A673 (cell line): Measurements from ENCODE around the gene IL6R. TPM values are rescaled to one million over a fixed set of nuclear protein-coding genes. Genes with fewer than 3 reads are reported as not detected.

Experiments used
- BruUV-seq: library from RNA; stranded (reverse); fragments of 400-500 nt; replicated peaks from 2 replicates; lab custom pipeline; 2021; lab: Mats Ljungman, UMichigan
- CTCF ChIA-PET: fragments of 300-600 bp; sonication (Branson Sonifier 250); formaldehyde crosslinking; loops from one replicate; lab custom pipeline; 2022; ENCODE audit warnings: antibody characterized with exemption; lab: Charles Lee
- POLR2A ChIA-PET: fragments of 300-600 bp; sonication (Branson Sonifier 250); formaldehyde crosslinking; loops from one replicate; lab custom pipeline; 2022; ENCODE audit warnings: antibody characterized with exemption; ENCODE audit not compliant: low non-redundant PET; lab: Charles Lee
- DNase-seq: peaks from one replicate; pipeline ENCODE4 v3.0.0-alpha.2; 2015; ENCODE audit warnings: low spot score
- H3K27ac ChIP-seq: fragments of 200-600 bp; sonication (generic); 2 replicates; pipeline ENCODE4 v1.5.1; 2016; ENCODE audit warnings: mixed run types, low read depth, mild to moderate bottlenecking, mixed read lengths, antibody characterized with exemption, low read length; ENCODE audit not compliant: poor library complexity, severe bottlenecking
- H3K27me3 ChIP-seq: fragments of 200-600 bp; sonication (generic); replicated peaks from 2 replicates; pipeline ENCODE4 v1.6.1; 2017; ENCODE audit warnings: mixed run types, low read depth, mild to moderate bottlenecking, mixed read lengths, antibody characterized with exemption, low read length; ENCODE audit not compliant: insufficient read depth, poor library complexity
- H3K36me3 ChIP-seq: fragments of 200-600 bp; sonication (generic); 2 replicates; pipeline ENCODE4 v1.6.1; 2016; ENCODE audit warnings: mixed run types, mild to moderate bottlenecking, mixed read lengths, antibody characterized with exemption, low read length; ENCODE audit not compliant: insufficient read depth, poor library complexity, severe bottlenecking
- H3K4me1 ChIP-seq: fragments of 200-600 bp; sonication (generic); 2 replicates; pipeline ENCODE4 v1.6.1; 2017; ENCODE audit warnings: mixed run types, mild to moderate bottlenecking, mixed read lengths, antibody characterized with exemption, low read length; ENCODE audit not compliant: insufficient read depth, poor library complexity, severe bottlenecking
- H3K4me3 ChIP-seq: fragments of 200-600 bp; sonication (generic); 2 replicates; pipeline ENCODE4 v1.5.1; 2016; ENCODE audit warnings: low read depth, mixed run types, mild to moderate bottlenecking, mixed read lengths, low read length; ENCODE audit not compliant: poor library complexity, severe bottlenecking
- H3K9me3 ChIP-seq: fragments of 200-600 bp; sonication (generic); 2 replicates; pipeline ENCODE4 v1.6.1; 2016; ENCODE audit warnings: mixed run types, low read depth, mild to moderate bottlenecking, mixed read lengths, antibody characterized with exemption, low read length; ENCODE audit not compliant: poor library complexity, severe bottlenecking
- CTCF ChIP-seq: fragments of 300-800, 200-600 bp; sonication (generic); conservative IDR thresholded peaks from 2 replicates; pipeline ENCODE4 v1.5.1; 2017; ENCODE audit warnings: low read depth, mild to moderate bottlenecking, antibody characterized with exemption, low read length, moderate library complexity, mixed read lengths
- EZH2 ChIP-seq: fragments of 200-600 bp; sonication (generic); IDR thresholded peaks from 2 replicates; pipeline ENCODE4 v1.6.1; 2017; ENCODE audit warnings: borderline replicate concordance, low read depth, mild to moderate bottlenecking, mixed read lengths, antibody characterized with exemption, low read length; ENCODE audit not compliant: poor library complexity, severe bottlenecking
- intact Hi-C: fragments of 100-400 bp; cut with micrococcal nuclease; formaldehyde crosslinking; loops from one replicate; pipeline ENCODE4 v1.10.0; 2022; ENCODE audit not compliant: unreplicated experiment
- total RNA-seq: library from RNA; stranded (reverse); gene quantifications from 2 replicates; pipeline ENCODE4 v1.2.3, GENCODE V29; 2021

Gene IL6R
- total RNA-seq, 1 experiment from 2014 or later, result 1.9 TPM

- H3K27ac ChIP-seq, result no peak overlapping the region
- H3K4me3 ChIP-seq, result no peak overlapping the region
- H3K27me3 ChIP-seq, result peaks cover 88% of the 10 kb centered on the region
- no peak for TF ChIP-seq EZH2
- no peak for TF ChIP-seq CTCF
- intact Hi-C loops, result no loop called here
- ChIA-PET POLR2A (no interaction called here), CTCF (no interaction called here)
- H3K9me3 ChIP-seq, result no peaks in the 10 kb centered on the region
- peaks cover 6% of the 10 kb centered on the region for H3K4me1 ChIP-seq
- DNase-seq, result no peak
- H3K36me3 ChIP-seq, result no peaks in the 10 kb centered on the region
- BruUV-seq, result no TSS peak
These were observed 97.6 kb downstream of the IL6R start for GRCh38 chr1:154502744-154503115.

DNA sequence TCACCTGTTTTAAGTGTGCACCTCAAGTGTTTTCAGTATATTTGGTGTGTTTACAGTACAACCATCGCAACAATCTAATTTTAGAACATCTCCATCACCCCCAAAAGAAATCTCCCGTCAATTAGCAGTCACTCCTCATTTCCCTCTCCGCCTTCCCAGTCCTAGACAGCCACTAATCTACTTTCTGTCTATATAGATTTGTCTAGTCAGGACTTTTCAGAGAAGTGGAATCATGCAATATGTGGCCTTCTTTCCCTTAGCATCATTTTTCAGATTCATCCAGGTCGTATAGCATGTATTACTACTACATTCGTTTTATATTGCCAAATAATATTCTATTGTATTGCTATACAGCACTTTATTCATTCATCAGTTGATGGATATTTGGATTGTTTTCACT, 98.8 kb downstream of the IL6R start:
- ChIA-PET POLR2A (no interaction called here), CTCF (no interaction called here)
- intact Hi-C loops, result no loop called here
- no peak overlapping the region for H3K27ac ChIP-seq
- peaks cover 92% of the 10 kb centered on the region for H3K27me3 ChIP-seq
- TF ChIP-seq CTCF, result no peak
- TF ChIP-seq EZH2, result no peak
- no peaks in the 10 kb centered on the region for H3K36me3 ChIP-seq
- DNase-seq, result no peak
- no peak overlapping the region for H3K4me3 ChIP-seq
- no TSS peak for BruUV-seq
- H3K9me3 ChIP-seq, result no peaks in the 10 kb centered on the region
- peaks cover 6% of the 10 kb centered on the region for H3K4me1 ChIP-seq

- BruUV-seq, result no TSS peak
- no peak overlapping the region for H3K27ac ChIP-seq
- no peak overlapping the region for H3K4me3 ChIP-seq
- H3K27me3 ChIP-seq, result peaks cover 10% of the 10 kb centered on the region
- no peak for TF ChIP-seq EZH2
- no peak for TF ChIP-seq CTCF
- intact Hi-C loops, result no loop called here
- DNase-seq, result no peak
- no peaks in the 10 kb centered on the region for H3K36me3 ChIP-seq
- POLR2A ChIA-PET, result no interaction called here
- H3K4me1 ChIP-seq, result no peaks in the 10 kb centered on the region
- no peaks in the 10 kb centered on the region for H3K9me3 ChIP-seq
- CTCF ChIA-PET, result no interaction called here
These were observed 107.6 kb downstream of the IL6R start for GRCh38 chr1:154512760-154513159.
